Endodermal cell (in vitro differentiated cells): Measurements from ENCODE around the gene STRA8. TPM values are rescaled to one million over a fixed set of nuclear protein-coding genes. Genes with fewer than 3 reads are reported as not detected.

Experiments used
- DNase-seq: peaks from one replicate; pipeline ENCODE4 v3.0.0-alpha.2; 2017
- H3K27ac ChIP-seq: 2 replicates; pipeline ENCODE4 v1.5.1; 2013; ENCODE audit warnings: mild to moderate bottlenecking, low read depth, low read length, moderate library complexity
- H3K27me3 ChIP-seq: 2 replicates; pipeline ENCODE4 v1.6.1; 2013; ENCODE audit warnings: mild to moderate bottlenecking, low read length, moderate library complexity; ENCODE audit not compliant: insufficient read depth, control insufficient read depth, poor library complexity, severe bottlenecking
- H3K36me3 ChIP-seq: 2 replicates; pipeline ENCODE4 v1.7.0; 2013; ENCODE audit warnings: mild to moderate bottlenecking, low read length, moderate library complexity; ENCODE audit not compliant: control insufficient read depth, insufficient read depth
- H3K4me1 ChIP-seq: one replicate; pipeline ENCODE4 v1.7.0; 2013; ENCODE audit warnings: low read length; ENCODE audit not compliant: control insufficient read depth, insufficient read depth
- H3K4me3 ChIP-seq: 2 replicates; pipeline ENCODE4 v1.5.1; 2013; ENCODE audit warnings: mild to moderate bottlenecking, low read length, moderate library complexity
- H3K9ac ChIP-seq: 2 replicates; pipeline ENCODE4 v1.6.1; 2013; ENCODE audit warnings: mild to moderate bottlenecking, low read length, moderate library complexity; ENCODE audit not compliant: poor library complexity, severe bottlenecking; ENCODE audit errors: extremely low read depth
- H3K9me3 ChIP-seq: 2 replicates; pipeline ENCODE4 v1.6.1; 2013; ENCODE audit warnings: mild to moderate bottlenecking, low read length, moderate library complexity; ENCODE audit not compliant: control insufficient read depth
- H3K27ac Mint-ChIP-seq: 2 replicates; pipeline ENCODE4 v1.8.0; 2020; ENCODE audit warnings: mixed read lengths
- H3K27me3 Mint-ChIP-seq: 2 replicates; pipeline ENCODE4 v1.8.0; 2021; ENCODE audit warnings: mild to moderate bottlenecking, mixed read lengths; ENCODE audit not compliant: insufficient read depth
- H3K36me3 Mint-ChIP-seq: 2 replicates; pipeline ENCODE4 v1.8.0; 2020; ENCODE audit warnings: low read depth, mixed read lengths
- H3K4me1 Mint-ChIP-seq: 2 replicates; pipeline ENCODE4 v1.8.0; 2020; ENCODE audit warnings: mixed read lengths
- H3K4me3 Mint-ChIP-seq: 2 replicates; pipeline ENCODE4 v1.8.0; 2020; ENCODE audit warnings: mild to moderate bottlenecking, moderate library complexity, mixed read lengths
- H3K9me3 Mint-ChIP-seq: 2 replicates; pipeline ENCODE4 v1.8.0; 2020; ENCODE audit warnings: mild to moderate bottlenecking, mixed read lengths
- CTCF ChIP-seq: fragments of 200-600 bp; sonication (generic); conservative IDR thresholded peaks from 2 replicates; pipeline ENCODE4 v1.5.0; 2021; ENCODE audit warnings: antibody characterized with exemption, mild to moderate bottlenecking
- WGBS, 2 experiments: methylation state at CpG; one replicate each; pipeline versions ENCODE4 v1.1.5 to v1.1.7; 2013; ENCODE audit warnings: missing lambda C conversion rate in 2 of 2, mixed read lengths in 1 of 2; ENCODE audit not compliant: insufficient coverage in 1 of 2, insufficient read length in 1 of 2; 5-methylcytosine and 5-hydroxymethylcytosine counted together
- total RNA-seq, 2 donors: library from RNA; stranded (reverse); fragmentation: NEBNext Ultra II Directional in 1 of 2; extraction: Animal tissue kit (Norgen Biotek cat#: 25700) in 1 of 2; gene quantifications; 2 replicates in 1 of 2; 3 replicates in 1 of 2; pipeline ENCODE4 v1.2.1, GENCODE V29; 2021

The STRA8 gene
- total RNA-seq, 2 donors from 2014 or later: not detected

- Mint-ChIP-seq H3K36me3 (no peaks in the 10 kb centered on the region), H3K4me3 (no peak overlapping the region), H3K27me3 (no peaks in the 10 kb centered on the region), H3K9me3 (no peaks in the 10 kb centered on the region), H3K27ac (no peak overlapping the region), H3K4me1 (no peaks in the 10 kb centered on the region)
- H3K9ac ChIP-seq: no peak overlapping the region
- WGBS, 2 experiments: 91 to 97% methylated on average over 4 of the region's 4 CpGs
- no peak for DNase-seq
- no peaks in the 10 kb centered on the region for H3K4me1 ChIP-seq
- no peak overlapping the region for H3K27ac ChIP-seq
- no peak overlapping the region for H3K4me3 ChIP-seq
- no peaks in the 10 kb centered on the region for H3K9me3 ChIP-seq
- H3K27me3 ChIP-seq: no peaks in the 10 kb centered on the region
- no peak for TF ChIP-seq CTCF
- no peaks in the 10 kb centered on the region for H3K36me3 ChIP-seq
Measured at GRCh38 chr7:135257790-135258189, 24.2 kb downstream of the STRA8 start.

- H3K4me1 ChIP-seq: no peaks in the 10 kb centered on the region
- 83 to 95% methylated on average over 3 of the region's 3 CpGs for WGBS, 2 experiments
- no peaks in the 10 kb centered on the region for H3K9me3 ChIP-seq
- DNase-seq: no peak
- Mint-ChIP-seq H3K9me3 (no peaks in the 10 kb centered on the region), H3K27me3 (no peaks in the 10 kb centered on the region), H3K4me3 (no peak overlapping the region), H3K36me3 (no peaks in the 10 kb centered on the region), H3K4me1 (no peaks in the 10 kb centered on the region), H3K27ac (no peak overlapping the region)
- no peaks in the 10 kb centered on the region for H3K27me3 ChIP-seq
- H3K4me3 ChIP-seq: no peak overlapping the region
- no peak for TF ChIP-seq CTCF
- H3K9ac ChIP-seq: no peak overlapping the region
- no peaks in the 10 kb centered on the region for H3K36me3 ChIP-seq
- H3K27ac ChIP-seq: no peak overlapping the region
Measured at GRCh38 chr7:135258585-135258984, 24.9 kb downstream of the STRA8 start.

- Mint-ChIP-seq H3K27me3 (no peaks in the 10 kb centered on the region), H3K4me3 (no peak overlapping the region), H3K36me3 (no peaks in the 10 kb centered on the region), H3K4me1 (no peaks in the 10 kb centered on the region), H3K9me3 (no peaks in the 10 kb centered on the region), H3K27ac (no peak overlapping the region)
- Histone ChIP-seq H3K27me3 (no peaks in the 10 kb centered on the region), H3K9ac (no peak overlapping the region), H3K9me3 (no peaks in the 10 kb centered on the region), H3K27ac (no peak overlapping the region), H3K4me3 (no peak overlapping the region), H3K4me1 (no peaks in the 10 kb centered on the region), H3K36me3 (no peaks in the 10 kb centered on the region)
- no peak for TF ChIP-seq CTCF
- no peak for DNase-seq
- 83 to 93% methylated on average over 2 to 6 of the region's 6 CpGs for WGBS, 2 experiments
Measured at GRCh38 chr7:135259702-135260101, 26.1 kb downstream of the STRA8 start.
